Activated CD4-positive, alpha-beta T cell treated with anti-CD3 and anti-CD28 coated beads, Interleukin-2, amount 50 U/mL, for 1 hour (primary cell): ENCODE measurements around the gene LPAR3.

ENCODE experiments used
- DNase-seq: peaks from one replicate; pipeline ENCODE4 v3.0.0-alpha.2; 2020

The LPAR3 gene

GRCh38 chr1:84855691-84856630, 37.0 kb downstream of the LPAR3 start:
- no peak for DNase-seq

GRCh38 chr1:84855168-84855567, 37.8 kb downstream of the LPAR3 start:
- no peak for DNase-seq

GRCh38 chr1:84853741-84854721, 39.0 kb downstream of the LPAR3 start:
- no peak for DNase-seq

- no peak for DNase-seq
These were observed 41.2 kb downstream of the LPAR3 start for GRCh38 chr1:84851839-84852238.

- no peak for DNase-seq
These were observed 43.5 kb downstream of the LPAR3 start for GRCh38 chr1:84849357-84849975.

GRCh38 chr1:84847253-84848250, 45.5 kb downstream of the LPAR3 start:
- DNase-seq, result peak; percentile 25

GRCh38 chr1:84846387-84846786, 46.6 kb downstream of the LPAR3 start:
- DNase-seq, result no peak

- DNase-seq, result no peak
These were observed 47.6 kb downstream of the LPAR3 start for GRCh38 chr1:84845357-84845756.

- no peak for DNase-seq
These were observed 48.9 kb downstream of the LPAR3 start for GRCh38 chr1:84844094-84844493.

- no peak for DNase-seq
These were observed 50.2 kb downstream of the LPAR3 start for GRCh38 chr1:84842748-84843231.

GRCh38 chr1:84841971-84842370, 51.0 kb downstream of the LPAR3 start:
- no peak for DNase-seq

GRCh38 chr1:84840346-84840745, 52.7 kb downstream of the LPAR3 start:
- DNase-seq, result no peak

GRCh38 chr1:84839544-84839943, 53.5 kb downstream of the LPAR3 start:
- no peak for DNase-seq

GRCh38 chr1:84836145-84836544, 56.9 kb downstream of the LPAR3 start:
- no peak for DNase-seq

GRCh38 chr1:84835169-84835568, 57.8 kb downstream of the LPAR3 start:
- no peak for DNase-seq

- DNase-seq, result no peak
These were observed 58.5 kb downstream of the LPAR3 start for GRCh38 chr1:84834419-84835064.

GRCh38 chr1:84833194-84833593, 59.8 kb downstream of the LPAR3 start:
- DNase-seq, result no peak

- no peak for DNase-seq
These were observed 62.9 kb downstream of the LPAR3 start for GRCh38 chr1:84830136-84830535.

GRCh38 chr1:84827976-84828375, 65.0 kb downstream of the LPAR3 start:
- DNase-seq, result no peak

- DNase-seq, result no peak
These were observed 65.5 kb downstream of the LPAR3 start for GRCh38 chr1:84827555-84827954.

- DNase-seq, result no peak
These were observed 67.8 kb downstream of the LPAR3 start for GRCh38 chr1:84825161-84825560.
